Psoas muscle (tissue), 8 donors: ENCODE results near the gene CHCHD6. TPM values are rescaled to one million over a fixed set of nuclear protein-coding genes. Genes with fewer than 3 reads are reported as not detected.

Source experiments
- ATAC-seq, 4 donors: fragments of 200-7000 bp; cut with Tn5 transposase; one replicate each; pipeline ENCODE4 v1.9.1; 2020; ENCODE audit warnings: moderate library complexity in 3 of 4, mild to moderate bottlenecking in 2 of 4
- DNase-seq, 2 donors: peaks; one replicate each; pipeline ENCODE4 v3.0.0-alpha.2; 2020
- H3K27ac ChIP-seq: fragments of 200-600 bp; one replicate; pipeline ENCODE4 v1.8.0; 2022
- H3K27me3 ChIP-seq, 3 donors: fragments of 200-600 bp in 1 of 3; one replicate each; pipeline versions ENCODE4 v1.6.1 to v1.8.0; 2013 to 2022; ENCODE audit warnings: low read length in 2 of 3, mild to moderate bottlenecking in 2 of 3, moderate library complexity in 1 of 3; ENCODE audit not compliant: insufficient read depth in 3 of 3
- H3K36me3 ChIP-seq, 2 donors: fragments of 200-600 bp in 1 of 2; one replicate each; pipeline versions ENCODE4 v1.6.1 to v1.8.0; 2013 to 2022; ENCODE audit warnings: low read depth in 1 of 2, mild to moderate bottlenecking in 1 of 2, moderate library complexity in 1 of 2; ENCODE audit not compliant: insufficient read depth in 1 of 2
- H3K4me1 ChIP-seq: fragments of 200-600 bp; one replicate; pipeline ENCODE4 v1.8.0; 2022
- H3K4me3 ChIP-seq: fragments of 200-600 bp; one replicate; pipeline ENCODE4 v1.8.0; 2022; ENCODE audit warnings: mild to moderate bottlenecking
- H3K9me3 ChIP-seq: fragments of 200-600 bp; one replicate; pipeline ENCODE4 v1.8.0; 2022
- CTCF ChIP-seq: fragments of 200-600 bp; IDR thresholded peaks from one replicate; pipeline ENCODE4 v1.8.0; 2022; ENCODE audit warnings: antibody characterized with exemption
- WGBS, 3 donors: extraction: QIAGEN DNeasy Blood & Tissue Kit; methylation state at CpG; one replicate each; pipeline versions ENCODE4 v1.1.6 to v1.1.7; 2013; 5-methylcytosine and 5-hydroxymethylcytosine counted together
- intact Hi-C, 2 donors: fragments of 100-400 bp; cut with DNase I; formaldehyde crosslinking; loops; one replicate each; pipeline versions ENCODE4 v1.11.0 to v1.14.2; 2022
- polyA plus RNA-seq, 3 donors: library from polyadenylated mRNA; stranded (reverse); fragments of 200-250 nt; gene quantifications; one replicate each; pipeline ENCODE4 v1.2.3, GENCODE V29; 2013
- total RNA-seq, 4 donors: library from RNA; stranded (reverse); fragmentation: NEBNext Ultra II Directional in 2 of 4; extraction: Animal tissue kit (Norgen Biotek cat#: 25700) in 2 of 4; gene quantifications; one replicate each; pipeline versions ENCODE4 v1.2.1 to v1.2.4, GENCODE V29; 2021 to 2023
- donor health status: healthy with polysubstance abuse.
- donor health status: DM: no; HTN: no; CAD: no; lungs with moderate emphysema.
- donor health status: Bipolar disorder and iron deficiency.
- donor health status: healthy.
- donor health status: DM: yes; HTN: yes; CAD: no.
- donor health status: DM: no; HTN: no; CAD: no.
- donor health status: DM: no; HTN: no; CAD: no.
- donor health status: DM: yes; HTN: yes; CAD: no.

The CHCHD6 gene
- total and polyA plus RNA-seq, 7 donors = 2.4 to 13.8 (median 3.5) TPM

- WGBS, 3 donors = 59 to 70% (median 60%) methylated on average over 18 of the region's 18 CpGs
- H3K27ac ChIP-seq = peak overlapping the region; percentile 70
- no peaks in the 10 kb centered on the region for H3K9me3 ChIP-seq
- intact Hi-C loops = loop anchor here (5.0 kb wide), 1 partner anchor 64 kb away; no protein-coding TSS in a partner anchor
- H3K4me3 ChIP-seq = peak overlapping the region; percentile 28
- TF ChIP-seq CTCF = peak; percentile 8
- peaks cover 22% of the 10 kb centered on the region for H3K4me1 ChIP-seq
- peaks cover 0 to 2% of the 10 kb centered on the region in 2 donors for H3K36me3 ChIP-seq
- DNase-seq (no peak), ATAC-seq (peak; percentile 89 to 95 (median 92))
- H3K27me3 ChIP-seq = no peaks in the 10 kb centered on the region
Measured at GRCh38 chr3:126746395-126747177, 42.5 kb downstream of the CHCHD6 start.

GRCh38 chr3:126747768-126748167 lies 43.7 kb downstream of the CHCHD6 start:
- TF ChIP-seq CTCF = no peak
- Histone ChIP-seq H3K4me1 (peaks cover 27% of the 10 kb centered on the region), H3K4me3 (no peak overlapping the region), H3K9me3 (no peaks in the 10 kb centered on the region), H3K27me3 (no peaks in the 10 kb centered on the region), H3K27ac (no peak overlapping the region), H3K36me3 (no peaks in the 10 kb centered on the region)
- 94 to 98% (median 95%) methylated on average over 6 of the region's 6 CpGs for WGBS, 3 donors
- DNase-seq (no peak), ATAC-seq (no peak)
- intact Hi-C loops = loop anchor here (5.0 kb wide), 1 partner anchor 65 kb away; no protein-coding TSS in a partner anchor

- H3K27ac ChIP-seq = no peak overlapping the region
- no peaks in the 10 kb centered on the region for H3K27me3 ChIP-seq
- TF ChIP-seq CTCF = no peak
- WGBS, 3 donors = 84 to 89% (median 88%) methylated on average over 5 of the region's 5 CpGs
- no peak overlapping the region for H3K4me3 ChIP-seq
- DNase-seq (no peak), ATAC-seq (no peak)
- H3K4me1 ChIP-seq = peaks cover 27% of the 10 kb centered on the region
- intact Hi-C loops = loop anchor here (5.0 kb wide), 1 partner anchor 67 kb away; no protein-coding TSS in a partner anchor
- no peaks in the 10 kb centered on the region for H3K9me3 ChIP-seq
- H3K36me3 ChIP-seq = no peaks in the 10 kb centered on the region
Measured at GRCh38 chr3:126748701-126749546, 44.9 kb downstream of the CHCHD6 start.

- DNase-seq (no peak), ATAC-seq (no peak)
- intact Hi-C loops = loop anchor here (5.0 kb wide), 1 partner anchor 67 kb away; no protein-coding TSS in a partner anchor
- no peaks in the 10 kb centered on the region for H3K36me3 ChIP-seq
- TF ChIP-seq CTCF = no peak
- WGBS, 3 donors = 91 to 100% (median 96%) methylated on average over 3 of the region's 3 CpGs
- no peaks in the 10 kb centered on the region for H3K27me3 ChIP-seq
- H3K27ac ChIP-seq = no peak overlapping the region
- peaks cover 27% of the 10 kb centered on the region for H3K4me1 ChIP-seq
- no peak overlapping the region for H3K4me3 ChIP-seq
- no peaks in the 10 kb centered on the region for H3K9me3 ChIP-seq
Measured at GRCh38 chr3:126749547-126749875, 45.5 kb downstream of the CHCHD6 start.
